ENCODE measurements around the gene MALSU1.
"Not testable (repeated sequence)": the region's sequence is repeated elsewhere in the genome, so short reads cannot be mapped to it uniquely, and the experiment has no call there.

Gene MALSU1

GRCh38 chr7:23306936-23307521 lies 7.9 kb downstream of the MALSU1 start:
- no peak overlapping the region for H3K9ac ChIP-seq (ENCODE audit: low read depth, low read length, poor library complexity, severe bottlenecking)

GRCh38 chr7:23308754-23309153 lies 9.6 kb downstream of the MALSU1 start:
- TF ChIP-seq EZH2phosphoT487 (IDR thresholded peaks at IDR 0.05; ENCODE audit: borderline replicate concordance), result no peak
- TF ChIP-seq, protein P1, sequence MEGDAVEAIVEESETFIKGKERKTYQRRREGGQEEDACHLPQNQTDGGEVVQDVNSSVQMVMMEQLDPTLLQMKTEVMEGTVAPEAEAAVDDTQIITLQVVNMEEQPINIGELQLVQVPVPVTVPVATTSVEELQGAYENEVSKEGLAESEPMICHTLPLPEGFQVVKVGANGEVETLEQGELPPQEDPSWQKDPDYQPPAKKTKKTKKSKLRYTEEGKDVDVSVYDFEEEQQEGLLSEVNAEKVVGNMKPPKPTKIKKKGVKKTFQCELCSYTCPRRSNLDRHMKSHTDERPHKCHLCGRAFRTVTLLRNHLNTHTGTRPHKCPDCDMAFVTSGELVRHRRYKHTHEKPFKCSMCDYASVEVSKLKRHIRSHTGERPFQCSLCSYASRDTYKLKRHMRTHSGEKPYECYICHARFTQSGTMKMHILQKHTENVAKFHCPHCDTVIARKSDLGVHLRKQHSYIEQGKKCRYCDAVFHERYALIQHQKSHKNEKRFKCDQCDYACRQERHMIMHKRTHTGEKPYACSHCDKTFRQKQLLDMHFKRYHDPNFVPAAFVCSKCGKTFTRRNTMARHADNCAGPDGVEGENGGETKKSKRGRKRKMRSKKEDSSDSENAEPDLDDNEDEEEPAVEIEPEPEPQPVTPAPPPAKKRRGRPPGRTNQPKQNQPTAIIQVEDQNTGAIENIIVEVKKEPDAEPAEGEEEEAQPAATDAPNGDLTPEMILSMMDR (conservative IDR thresholded peaks at IDR 0.05; ENCODE audit: low read length), result no peak
- Histone ChIP-seq H3K79me2 (ENCODE audit: insufficient read depth, low read length) (peaks cover 41% of the 10 kb centered on the region), H3K4me3 (ENCODE audit: low read length, poor library complexity, severe bottlenecking) (no peak overlapping the region), H3K9me3 (ENCODE audit: insufficient read depth, low read depth, low read length) (no peaks in the 10 kb centered on the region; the same call in 1 of the 2 replicates), H3K9ac (ENCODE audit: low read depth, low read length, poor library complexity, severe bottlenecking) (no peak overlapping the region), H3F3A (ENCODE audit: low read depth) (no peaks in the 10 kb centered on the region), H3K4me2 (ENCODE audit: low read depth, low read length, poor library complexity, severe bottlenecking) (no peak overlapping the region), H3K4me1 (ENCODE audit: insufficient read depth, low read length, poor library complexity, severe bottlenecking) (peaks cover 31% of the 10 kb centered on the region), H4K20me1 (ENCODE audit: insufficient read depth, low read length, poor library complexity, severe bottlenecking) (peaks cover 16% of the 10 kb centered on the region), H2AFZ (ENCODE audit: low read length) (no peak overlapping the region), H3K36me3 (ENCODE audit: insufficient read depth, low read length) (peaks cover 29% of the 10 kb centered on the region), H3K9me2 (replicated peaks; ENCODE audit: low read depth, low read length) (no peaks in the 10 kb centered on the region), H3K27me3 (ENCODE audit: insufficient read depth, low read length, poor library complexity, severe bottlenecking) (no peaks in the 10 kb centered on the region)

More at GRCh38 chr7:23306936-23307521, 7.9 kb downstream of the MALSU1 start:
- peaks cover 58% of the 10 kb centered on the region for H3K79me2 ChIP-seq (ENCODE audit: insufficient read depth, low read length)
- H2AFZ ChIP-seq (ENCODE audit: low read length), result no peak overlapping the region
- no peak overlapping the region for H3K4me3 ChIP-seq (ENCODE audit: low read length, poor library complexity, severe bottlenecking)
- no peaks in the 10 kb centered on the region; the same call in 1 of the 2 replicates for H3K9me3 ChIP-seq (ENCODE audit: insufficient read depth, low read depth, low read length)
- H3K36me3 ChIP-seq (ENCODE audit: insufficient read depth, low read length), result peaks cover 29% of the 10 kb centered on the region
- H4K20me1 ChIP-seq (ENCODE audit: insufficient read depth, low read length, poor library complexity, severe bottlenecking), result peaks cover 17% of the 10 kb centered on the region
- TF ChIP-seq, protein P1 (conservative IDR thresholded peaks at IDR 0.05; ENCODE audit: low read length), result no peak
- TF ChIP-seq EZH2phosphoT487 (IDR thresholded peaks at IDR 0.05; ENCODE audit: borderline replicate concordance), result no peak
- H3F3A ChIP-seq (ENCODE audit: low read depth), result no peaks in the 10 kb centered on the region
- no peaks in the 10 kb centered on the region for H3K9me2 ChIP-seq (replicated peaks; ENCODE audit: low read depth, low read length)
- no peaks in the 10 kb centered on the region for H3K27me3 ChIP-seq (ENCODE audit: insufficient read depth, low read length, poor library complexity, severe bottlenecking)
- H3K4me1 ChIP-seq (ENCODE audit: insufficient read depth, low read length, poor library complexity, severe bottlenecking), result peaks cover 34% of the 10 kb centered on the region
- H3K4me2 ChIP-seq (ENCODE audit: low read depth, low read length, poor library complexity, severe bottlenecking), result peak overlapping the region; percentile 64

- Histone ChIP-seq H3K4me1 (ENCODE audit: insufficient read depth, low read length, poor library complexity, severe bottlenecking) (peaks cover 11% of the 10 kb centered on the region), H3K36me3 (ENCODE audit: insufficient read depth, low read length) (peaks cover 29% of the 10 kb centered on the region)
- H3K9me2 ChIP-seq (replicated peaks; ENCODE audit: low read depth, low read length); H3K4me3 ChIP-seq (ENCODE audit: low read length, poor library complexity, severe bottlenecking); H2AFZ ChIP-seq (ENCODE audit: low read length); H3K27me3 ChIP-seq (ENCODE audit: insufficient read depth, low read length, poor library complexity, severe bottlenecking); H4K20me1 ChIP-seq (ENCODE audit: insufficient read depth, low read length, poor library complexity, severe bottlenecking); H3K9me3 ChIP-seq (ENCODE audit: insufficient read depth, low read depth, low read length); H3K4me2 ChIP-seq (ENCODE audit: low read depth, low read length, poor library complexity, severe bottlenecking); H3K79me2 ChIP-seq (ENCODE audit: insufficient read depth, low read length); H3K9ac ChIP-seq (ENCODE audit: low read depth, low read length, poor library complexity, severe bottlenecking); H3F3A ChIP-seq (ENCODE audit: low read depth): not testable (repeated sequence)
Observed at GRCh38 chr7:23312141-23312540, 13.0 kb downstream of the MALSU1 start.

DNA sequence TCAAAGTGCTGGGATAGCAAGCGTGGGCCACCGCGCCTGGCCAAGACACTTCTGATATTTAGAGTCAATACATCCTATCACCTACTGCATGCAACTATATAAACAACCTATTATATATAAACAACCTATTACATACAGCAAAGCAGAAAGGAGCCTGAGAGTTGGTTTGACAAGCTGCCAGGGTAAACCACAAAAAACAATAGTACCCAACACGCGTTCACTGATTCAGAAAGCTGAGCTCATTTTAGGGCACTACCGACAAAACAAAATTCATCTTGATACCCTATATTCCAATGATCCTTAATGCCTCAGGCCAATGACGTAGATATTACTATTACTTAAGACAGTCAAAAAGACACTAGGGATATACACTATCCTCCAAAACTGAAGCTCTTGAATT lies 16.2 kb downstream of the MALSU1 start:
- H3K27me3 ChIP-seq (ENCODE audit: insufficient read depth, low read length, poor library complexity, severe bottlenecking), result no peaks in the 10 kb centered on the region
- TF ChIP-seq, protein P1 (conservative IDR thresholded peaks at IDR 0.05; ENCODE audit: low read length), result no peak
- peaks cover 5% of the 10 kb centered on the region; the same call in 1 of the 2 replicates for H3K36me3 ChIP-seq (ENCODE audit: insufficient read depth, low read length)
- H3K4me3 ChIP-seq (ENCODE audit: low read length, poor library complexity, severe bottlenecking), result no peak overlapping the region
- no peaks in the 10 kb centered on the region for H3F3A ChIP-seq (ENCODE audit: low read depth)
- no peaks in the 10 kb centered on the region for H3K9me2 ChIP-seq (replicated peaks; ENCODE audit: low read depth, low read length)
- no peaks in the 10 kb centered on the region for H3K79me2 ChIP-seq (ENCODE audit: insufficient read depth, low read length)
- H3K9me3 ChIP-seq (ENCODE audit: insufficient read depth, low read depth, low read length), result no peaks in the 10 kb centered on the region
- H3K9ac ChIP-seq (ENCODE audit: low read depth, low read length, poor library complexity, severe bottlenecking), result no peak overlapping the region
- no peaks in the 10 kb centered on the region for H4K20me1 ChIP-seq (ENCODE audit: insufficient read depth, low read length, poor library complexity, severe bottlenecking)
- no peak overlapping the region for H3K4me2 ChIP-seq (ENCODE audit: low read depth, low read length, poor library complexity, severe bottlenecking)
- H2AFZ ChIP-seq (ENCODE audit: low read length), result no peak overlapping the region
- peaks cover 11% of the 10 kb centered on the region for H3K4me1 ChIP-seq (ENCODE audit: insufficient read depth, low read length, poor library complexity, severe bottlenecking)

All from Loucy (cell line).